ENCODE data around the gene C2orf78. TPM values are rescaled to one million over a fixed set of nuclear protein-coding genes. Genes with fewer than 3 reads are reported as not detected.
A peak's percentile ranks its signal among the peaks of the same experiment; 100 is the strongest.

Gene C2orf78
- total RNA-seq, 1 donor from 2014 or later = not detected

DNA sequence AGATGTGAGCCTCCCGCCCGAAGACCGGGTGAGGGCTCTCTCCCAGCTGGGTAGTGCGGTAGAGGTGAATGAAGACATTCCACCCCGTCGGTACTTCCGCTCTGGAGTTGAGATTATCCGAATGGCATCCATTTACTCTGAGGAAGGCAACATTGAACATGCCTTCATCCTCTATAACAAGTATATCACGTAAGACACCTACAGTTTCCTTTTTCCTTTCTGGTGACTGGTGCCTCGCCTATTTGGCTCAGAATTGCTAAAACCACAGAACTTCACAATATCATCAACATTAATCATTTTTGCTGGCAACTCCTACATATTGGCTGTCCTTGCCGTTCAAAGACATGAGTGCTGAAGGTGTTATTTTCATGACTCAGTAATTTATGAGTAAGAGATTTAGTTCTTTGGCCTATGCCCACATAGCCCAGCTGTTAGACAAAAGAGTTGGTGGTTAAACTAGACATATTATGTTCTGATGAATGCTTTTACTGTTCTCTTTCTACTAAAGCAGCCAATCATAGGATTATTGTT, 47.0 kb downstream of the C2orf78 start:
- H3K27ac ChIP-seq (ENCODE audit: low read depth, low read length) = peak overlapping the region; percentile 92
- TF ChIP-seq, protein P1, sequence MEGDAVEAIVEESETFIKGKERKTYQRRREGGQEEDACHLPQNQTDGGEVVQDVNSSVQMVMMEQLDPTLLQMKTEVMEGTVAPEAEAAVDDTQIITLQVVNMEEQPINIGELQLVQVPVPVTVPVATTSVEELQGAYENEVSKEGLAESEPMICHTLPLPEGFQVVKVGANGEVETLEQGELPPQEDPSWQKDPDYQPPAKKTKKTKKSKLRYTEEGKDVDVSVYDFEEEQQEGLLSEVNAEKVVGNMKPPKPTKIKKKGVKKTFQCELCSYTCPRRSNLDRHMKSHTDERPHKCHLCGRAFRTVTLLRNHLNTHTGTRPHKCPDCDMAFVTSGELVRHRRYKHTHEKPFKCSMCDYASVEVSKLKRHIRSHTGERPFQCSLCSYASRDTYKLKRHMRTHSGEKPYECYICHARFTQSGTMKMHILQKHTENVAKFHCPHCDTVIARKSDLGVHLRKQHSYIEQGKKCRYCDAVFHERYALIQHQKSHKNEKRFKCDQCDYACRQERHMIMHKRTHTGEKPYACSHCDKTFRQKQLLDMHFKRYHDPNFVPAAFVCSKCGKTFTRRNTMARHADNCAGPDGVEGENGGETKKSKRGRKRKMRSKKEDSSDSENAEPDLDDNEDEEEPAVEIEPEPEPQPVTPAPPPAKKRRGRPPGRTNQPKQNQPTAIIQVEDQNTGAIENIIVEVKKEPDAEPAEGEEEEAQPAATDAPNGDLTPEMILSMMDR (IDR thresholded peaks at IDR 0.05; ENCODE audit: insufficient read depth, low read depth, low read length) = no peak
- TF ChIP-seq EZH2 (IDR thresholded peaks at IDR 0.05; ENCODE audit: insufficient read depth, low read length) = no peak
- H3K9me3 Mint-ChIP-seq (ENCODE audit: unreplicated experiment) = no peaks in the 10 kb centered on the region
- FAIRE-seq (peak; percentile 39), DNase-seq (ENCODE audit: low read depth) (peak; percentile 99)
- no peaks in the 10 kb centered on the region for H3K27me3 Mint-ChIP-seq (ENCODE audit: low read depth, unreplicated experiment)
- H3K36me3 ChIP-seq (ENCODE audit: insufficient read depth, low read length) = no peaks in the 10 kb centered on the region
- H2AFZ ChIP-seq (ENCODE audit: low read depth, low read length) = no peak overlapping the region
- peak overlapping the region; percentile 91 for H3K4me2 ChIP-seq (ENCODE audit: low read length)
- peak overlapping the region; percentile 94 for H3K4me3 Mint-ChIP-seq (ENCODE audit: unreplicated experiment)
- H3K4me1 ChIP-seq (ENCODE audit: insufficient read depth, low read length) = peaks cover 31% of the 10 kb centered on the region
- peak overlapping the region; percentile 89 for H3K9ac ChIP-seq (ENCODE audit: low read length)
- peak overlapping the region; percentile 70 for H3K4me3 ChIP-seq (ENCODE audit: insufficient read depth, low read depth, low read length)
- H4K20me1 ChIP-seq (ENCODE audit: insufficient read depth, low read length) = peaks cover 5% of the 10 kb centered on the region
- no peaks in the 10 kb centered on the region for H3K27me3 ChIP-seq (ENCODE audit: insufficient read depth, low read length)
- H3K4me1 Mint-ChIP-seq (ENCODE audit: low read depth, unreplicated experiment) = peaks cover 33% of the 10 kb centered on the region
- peaks cover 24% of the 10 kb centered on the region for H3K79me2 ChIP-seq (ENCODE audit: insufficient read depth, low read length)
- peak overlapping the region; percentile 69 for H3K27ac Mint-ChIP-seq (ENCODE audit: unreplicated experiment)
- no peaks in the 10 kb centered on the region for H3K9me3 ChIP-seq (ENCODE audit: insufficient read depth, low read depth, low read length)
- peaks cover 13% of the 10 kb centered on the region for H3K36me3 Mint-ChIP-seq (ENCODE audit: low read depth, unreplicated experiment)

GRCh38 chr2:73832930-73833329, 48.9 kb downstream of the C2orf78 start:
- H3K36me3 Mint-ChIP-seq (ENCODE audit: low read depth, unreplicated experiment) = peaks cover 15% of the 10 kb centered on the region
- TF ChIP-seq, protein P1 (IDR thresholded peaks at IDR 0.05; ENCODE audit: insufficient read depth, low read depth, low read length) = no peak
- no peak for TF ChIP-seq EZH2 (IDR thresholded peaks at IDR 0.05; ENCODE audit: insufficient read depth, low read length)
- FAIRE-seq (no peak), DNase-seq (ENCODE audit: low read depth) (peak; percentile 15)
- no peaks in the 10 kb centered on the region for H3K27me3 ChIP-seq (ENCODE audit: insufficient read depth, low read length)
- peaks cover 24% of the 10 kb centered on the region for H3K79me2 ChIP-seq (ENCODE audit: insufficient read depth, low read length)
- H3K4me1 Mint-ChIP-seq (ENCODE audit: low read depth, unreplicated experiment) = peaks cover 37% of the 10 kb centered on the region
- no peaks in the 10 kb centered on the region for H3K9me3 Mint-ChIP-seq (ENCODE audit: unreplicated experiment)
- no peak overlapping the region for H2AFZ ChIP-seq (ENCODE audit: low read depth, low read length)
- H3K4me3 Mint-ChIP-seq (ENCODE audit: unreplicated experiment) = no peak overlapping the region
- H4K20me1 ChIP-seq (ENCODE audit: insufficient read depth, low read length) = peaks cover 5% of the 10 kb centered on the region
- H3K9me3 ChIP-seq (ENCODE audit: insufficient read depth, low read depth, low read length) = no peaks in the 10 kb centered on the region
- no peaks in the 10 kb centered on the region for H3K36me3 ChIP-seq (ENCODE audit: insufficient read depth, low read length)
- H3K27me3 Mint-ChIP-seq (ENCODE audit: low read depth, unreplicated experiment) = no peaks in the 10 kb centered on the region
- no peak overlapping the region for H3K4me2 ChIP-seq (ENCODE audit: low read length)
- H3K9ac ChIP-seq (ENCODE audit: low read length) = no peak overlapping the region
- peaks cover 31% of the 10 kb centered on the region for H3K4me1 ChIP-seq (ENCODE audit: insufficient read depth, low read length)
- H3K4me3 ChIP-seq (ENCODE audit: insufficient read depth, low read depth, low read length) = no peak overlapping the region
- no peak overlapping the region for H3K27ac ChIP-seq (ENCODE audit: low read depth, low read length)
- H3K27ac Mint-ChIP-seq (ENCODE audit: unreplicated experiment) = no peak overlapping the region

- no peak overlapping the region for H3K4me3 Mint-ChIP-seq (ENCODE audit: unreplicated experiment)
- no peak for DNase-seq (ENCODE audit: low read depth)
- H3K27me3 Mint-ChIP-seq (ENCODE audit: low read depth, unreplicated experiment) = no peaks in the 10 kb centered on the region
- peaks cover 30% of the 10 kb centered on the region for H3K79me2 ChIP-seq (ENCODE audit: insufficient read depth, low read length)
- no peaks in the 10 kb centered on the region for H3K27me3 ChIP-seq (ENCODE audit: insufficient read depth, low read length)
- H2AFZ ChIP-seq (ENCODE audit: low read depth, low read length) = no peak overlapping the region
- no peak overlapping the region for H3K27ac Mint-ChIP-seq (ENCODE audit: unreplicated experiment)
- H3K36me3 Mint-ChIP-seq (ENCODE audit: low read depth, unreplicated experiment) = peaks cover 15% of the 10 kb centered on the region
- no peak overlapping the region for H3K27ac ChIP-seq (ENCODE audit: low read depth, low read length)
- H3K4me1 ChIP-seq (ENCODE audit: insufficient read depth, low read length) = peaks cover 24% of the 10 kb centered on the region
- peaks cover 34% of the 10 kb centered on the region for H3K4me1 Mint-ChIP-seq (ENCODE audit: low read depth, unreplicated experiment)
- no peak overlapping the region for H3K4me3 ChIP-seq (ENCODE audit: insufficient read depth, low read depth, low read length)
- no peak overlapping the region for H3K4me2 ChIP-seq (ENCODE audit: low read length)
- H3K9me3 Mint-ChIP-seq (ENCODE audit: unreplicated experiment) = no peaks in the 10 kb centered on the region
- no peaks in the 10 kb centered on the region for H3K36me3 ChIP-seq (ENCODE audit: insufficient read depth, low read length)
- peaks cover 13% of the 10 kb centered on the region for H4K20me1 ChIP-seq (ENCODE audit: insufficient read depth, low read length)
- no peak overlapping the region for H3K9ac ChIP-seq (ENCODE audit: low read length)
- no peak for FAIRE-seq
- TF ChIP-seq, protein P1 (IDR thresholded peaks at IDR 0.05; ENCODE audit: insufficient read depth, low read depth, low read length) = no peak
- TF ChIP-seq EZH2 (IDR thresholded peaks at IDR 0.05; ENCODE audit: insufficient read depth, low read length) = no peak
- H3K9me3 ChIP-seq (ENCODE audit: insufficient read depth, low read depth, low read length) = no peaks in the 10 kb centered on the region
These were observed 52.4 kb downstream of the C2orf78 start for GRCh38 chr2:73836141-73836943.
